WI38 (cell line): Measurements from ENCODE around the gene IQGAP2.

Source experiments
- H3K4me3 ChIP-seq: 2 replicates; pipeline ENCODE4 v1.5.1; 2011; ENCODE audit warnings: low read depth, mild to moderate bottlenecking, control low read depth, low read length
- CTCF ChIP-seq: IDR thresholded peaks from 2 replicates; pipeline ENCODE4 v1.5.1; 2012; ENCODE audit warnings: low read depth, mild to moderate bottlenecking, control low read depth, low read length

IQGAP2 gene

DNA sequence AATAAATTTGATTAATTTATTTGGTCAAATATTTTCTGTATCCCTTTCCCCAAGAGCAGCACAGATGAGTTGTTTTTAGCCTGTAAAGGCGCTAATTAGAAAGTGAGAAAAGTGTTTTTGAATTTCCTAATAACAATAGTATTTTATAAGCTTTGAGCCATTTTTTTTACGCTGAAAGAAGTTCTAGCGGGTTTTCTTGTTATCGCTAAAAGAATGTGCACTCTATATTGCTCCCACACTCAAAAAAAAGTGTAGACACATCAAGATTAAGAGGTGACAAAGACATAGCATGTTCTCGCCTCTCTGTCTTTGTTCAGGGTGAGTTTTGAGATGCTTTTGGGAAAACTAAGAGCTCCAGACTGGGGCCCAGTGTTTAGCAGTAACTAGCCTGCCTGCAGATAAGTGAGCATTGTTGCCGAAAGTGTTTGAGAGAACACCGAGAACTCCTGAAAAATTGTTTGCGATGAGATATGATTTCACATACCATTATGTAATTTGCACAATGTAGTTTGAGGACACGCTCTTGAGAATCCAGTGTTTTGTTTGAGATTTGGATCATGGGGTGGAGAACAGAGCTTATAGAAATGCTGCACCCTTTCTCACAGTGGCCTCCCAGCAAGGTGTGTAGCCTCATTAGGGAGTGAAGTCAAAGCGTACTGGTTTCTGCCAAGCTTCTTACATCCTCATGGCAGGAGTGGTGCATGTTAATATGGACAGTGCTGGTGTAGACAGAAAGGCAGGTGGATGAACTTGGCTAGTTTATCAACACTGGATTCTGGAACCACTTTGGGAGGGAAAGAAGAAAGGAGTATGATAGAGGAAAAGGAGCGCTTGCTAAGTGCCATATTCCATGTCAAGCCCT is 314.4 kb downstream of the IQGAP2 start:
- no peak for TF ChIP-seq CTCF

DNA sequence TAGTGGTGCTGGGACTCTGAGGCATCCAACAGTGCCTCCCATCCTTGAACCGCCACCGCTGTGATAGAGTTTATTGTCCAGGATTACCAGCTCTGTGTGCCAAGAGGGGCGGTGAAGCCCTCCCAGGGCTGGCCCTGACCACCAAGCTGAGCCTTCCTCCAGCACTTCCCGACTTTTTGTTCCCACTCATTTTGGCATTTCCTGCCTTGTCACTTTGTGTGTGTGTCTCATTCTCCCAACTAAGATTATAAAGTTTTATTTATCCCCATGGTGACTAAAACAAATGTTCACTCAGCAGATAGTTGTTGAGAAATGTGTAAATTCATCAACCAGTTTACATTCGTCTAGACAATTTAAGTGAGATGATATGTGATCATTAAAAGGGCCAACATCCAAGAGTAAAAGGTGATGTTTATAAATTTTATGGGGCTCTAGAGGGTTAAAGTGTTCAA is 315.3 kb downstream of the IQGAP2 start:
- H3K4me3 ChIP-seq = peak overlapping the region; percentile 98
- no peak for TF ChIP-seq CTCF

More for the DNA sequence above, 314.4 kb downstream of the IQGAP2 start:
- H3K4me3 ChIP-seq = peak overlapping the region; percentile 98

GRCh38 chr5:76718880-76719279 is 315.8 kb downstream of the IQGAP2 start:
- no peak overlapping the region for H3K4me3 ChIP-seq
- TF ChIP-seq CTCF = no peak

DNA sequence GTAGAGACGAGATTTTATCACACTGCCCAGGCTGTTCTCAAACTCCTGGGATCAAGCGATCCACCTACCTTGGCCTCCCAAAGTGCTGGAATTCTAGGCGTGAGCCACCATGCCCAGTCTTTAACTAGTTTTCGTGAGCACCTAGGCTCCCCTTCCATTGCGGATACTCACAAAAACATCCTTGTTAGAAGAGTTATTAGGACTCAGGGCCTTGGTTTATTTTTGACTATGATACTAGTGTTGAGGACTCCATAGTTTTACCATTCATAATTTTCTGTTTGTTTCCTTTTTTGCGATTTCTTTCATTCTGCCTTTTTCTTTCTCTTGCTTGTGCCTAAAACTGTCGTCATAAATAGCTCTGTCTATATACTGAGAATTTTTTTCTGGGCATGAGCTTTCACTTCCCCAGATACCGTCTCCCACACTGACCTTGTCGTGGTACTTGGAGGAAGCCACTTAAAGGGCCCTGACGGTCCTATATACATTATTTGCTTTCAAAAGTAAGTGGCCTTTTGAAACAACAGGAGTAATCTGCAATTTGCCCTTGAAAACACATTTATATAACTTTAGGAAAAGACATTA is 318.0 kb downstream of the IQGAP2 start:
- H3K4me3 ChIP-seq = no peak overlapping the region
- TF ChIP-seq CTCF = no peak

- no peak overlapping the region for H3K4me3 ChIP-seq
- TF ChIP-seq CTCF = no peak
Measured at GRCh38 chr5:76723266-76723665, 320.2 kb downstream of the IQGAP2 start.

GRCh38 chr5:76723906-76724305 is 320.8 kb downstream of the IQGAP2 start:
- TF ChIP-seq CTCF = no peak

GRCh38 chr5:76724871-76725270 is 321.8 kb downstream of the IQGAP2 start:
- H3K4me3 ChIP-seq = no peak overlapping the region
- TF ChIP-seq CTCF = no peak

More at GRCh38 chr5:76723906-76724305, 320.8 kb downstream of the IQGAP2 start:
- H3K4me3 ChIP-seq = no peak overlapping the region
